ENCODE measurements around the gene PITPNB. TPM values are rescaled to one million over a fixed set of nuclear protein-coding genes. Genes with fewer than 3 reads are reported as not detected.

The PITPNB gene
- total RNA-seq, 4 donors from 2014 or later, result 12.1 to 18.7 (median 16.1) TPM

DNA sequence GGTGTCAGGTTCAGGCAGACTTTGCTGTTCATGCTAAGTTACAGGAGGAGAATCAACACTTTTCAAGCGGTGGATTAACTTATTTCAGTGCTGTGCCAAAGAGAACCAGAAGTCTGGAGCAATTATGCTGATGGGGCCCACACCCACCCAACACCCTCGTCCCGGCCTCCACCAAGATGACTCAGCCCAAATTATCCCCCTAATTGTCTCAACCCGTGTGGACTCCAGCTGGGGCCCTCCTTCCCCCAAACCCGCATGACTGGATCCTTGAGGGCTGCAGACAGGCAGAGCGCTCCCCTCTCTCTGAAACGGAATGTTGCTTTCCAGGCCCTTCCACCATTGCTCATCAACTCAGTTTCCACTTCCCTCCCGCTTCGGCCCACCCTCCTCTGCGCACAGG, 82.9 kb downstream of the PITPNB start:
- no peaks in the 10 kb centered on the region for H3K9me3 ChIP-seq
- intact Hi-C loops (cut with DNase I; ENCODE audit: low total_unique reads), result no loop called here
- H3K4me1 ChIP-seq, result no peaks in the 10 kb centered on the region
- H3K27me3 ChIP-seq, result no peaks in the 10 kb centered on the region
- ATAC-seq (no peak), DNase-seq (no peak)
- H3K27ac ChIP-seq, result no peak overlapping the region
- no peak overlapping the region for H3K4me3 ChIP-seq
- no peaks in the 10 kb centered on the region for H3K36me3 ChIP-seq
- in situ Hi-C loops (cut with MboI; ENCODE audit: low sequenced_read_pairs in 4 of 4), result no loop called here
- TF ChIP-seq, protein P1, sequence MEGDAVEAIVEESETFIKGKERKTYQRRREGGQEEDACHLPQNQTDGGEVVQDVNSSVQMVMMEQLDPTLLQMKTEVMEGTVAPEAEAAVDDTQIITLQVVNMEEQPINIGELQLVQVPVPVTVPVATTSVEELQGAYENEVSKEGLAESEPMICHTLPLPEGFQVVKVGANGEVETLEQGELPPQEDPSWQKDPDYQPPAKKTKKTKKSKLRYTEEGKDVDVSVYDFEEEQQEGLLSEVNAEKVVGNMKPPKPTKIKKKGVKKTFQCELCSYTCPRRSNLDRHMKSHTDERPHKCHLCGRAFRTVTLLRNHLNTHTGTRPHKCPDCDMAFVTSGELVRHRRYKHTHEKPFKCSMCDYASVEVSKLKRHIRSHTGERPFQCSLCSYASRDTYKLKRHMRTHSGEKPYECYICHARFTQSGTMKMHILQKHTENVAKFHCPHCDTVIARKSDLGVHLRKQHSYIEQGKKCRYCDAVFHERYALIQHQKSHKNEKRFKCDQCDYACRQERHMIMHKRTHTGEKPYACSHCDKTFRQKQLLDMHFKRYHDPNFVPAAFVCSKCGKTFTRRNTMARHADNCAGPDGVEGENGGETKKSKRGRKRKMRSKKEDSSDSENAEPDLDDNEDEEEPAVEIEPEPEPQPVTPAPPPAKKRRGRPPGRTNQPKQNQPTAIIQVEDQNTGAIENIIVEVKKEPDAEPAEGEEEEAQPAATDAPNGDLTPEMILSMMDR (IDR thresholded peaks at IDR 0.05 in 4 of 5, conservative IDR thresholded peaks at IDR 0.05 in 1 of 5), result no peak
- no peak for TF ChIP-seq POLR2A (IDR thresholded peaks at IDR 0.05)

DNA sequence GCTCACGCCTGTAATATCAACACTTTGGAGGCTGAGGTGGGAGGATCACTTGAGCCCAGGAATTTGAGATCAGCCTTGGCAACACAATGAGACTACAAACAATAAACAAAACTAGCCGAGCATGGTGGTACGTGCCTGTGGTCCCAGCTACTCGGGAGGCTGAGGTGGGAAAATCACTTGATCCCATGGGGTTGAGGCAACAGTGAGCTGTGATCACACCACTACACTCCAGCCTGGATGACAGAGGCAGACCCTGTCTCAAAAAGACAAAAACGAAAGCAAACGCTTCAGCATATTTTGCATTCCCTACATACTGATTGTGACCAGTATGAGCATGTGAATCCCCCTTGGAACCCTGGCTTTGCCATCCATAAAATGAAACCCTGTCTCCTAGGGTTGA, 83.6 kb downstream of the PITPNB start:
- TF ChIP-seq POLR2A (IDR thresholded peaks at IDR 0.05), result no peak
- TF ChIP-seq, protein P1 (IDR thresholded peaks at IDR 0.05 in 4 of 5, conservative IDR thresholded peaks at IDR 0.05 in 1 of 5), result no peak
- no peak overlapping the region for H3K27ac ChIP-seq
- H3K27me3 ChIP-seq, result no peaks in the 10 kb centered on the region
- no peak overlapping the region for H3K4me3 ChIP-seq
- in situ Hi-C loops (cut with MboI; ENCODE audit: low sequenced_read_pairs in 4 of 4) (no loop called here), intact Hi-C loops (cut with DNase I; ENCODE audit: low total_unique reads) (no loop called here)
- DNase-seq (no peak), ATAC-seq (no peak)
- no peaks in the 10 kb centered on the region for H3K36me3 ChIP-seq
- no peaks in the 10 kb centered on the region for H3K9me3 ChIP-seq
- no peaks in the 10 kb centered on the region for H3K4me1 ChIP-seq

DNA sequence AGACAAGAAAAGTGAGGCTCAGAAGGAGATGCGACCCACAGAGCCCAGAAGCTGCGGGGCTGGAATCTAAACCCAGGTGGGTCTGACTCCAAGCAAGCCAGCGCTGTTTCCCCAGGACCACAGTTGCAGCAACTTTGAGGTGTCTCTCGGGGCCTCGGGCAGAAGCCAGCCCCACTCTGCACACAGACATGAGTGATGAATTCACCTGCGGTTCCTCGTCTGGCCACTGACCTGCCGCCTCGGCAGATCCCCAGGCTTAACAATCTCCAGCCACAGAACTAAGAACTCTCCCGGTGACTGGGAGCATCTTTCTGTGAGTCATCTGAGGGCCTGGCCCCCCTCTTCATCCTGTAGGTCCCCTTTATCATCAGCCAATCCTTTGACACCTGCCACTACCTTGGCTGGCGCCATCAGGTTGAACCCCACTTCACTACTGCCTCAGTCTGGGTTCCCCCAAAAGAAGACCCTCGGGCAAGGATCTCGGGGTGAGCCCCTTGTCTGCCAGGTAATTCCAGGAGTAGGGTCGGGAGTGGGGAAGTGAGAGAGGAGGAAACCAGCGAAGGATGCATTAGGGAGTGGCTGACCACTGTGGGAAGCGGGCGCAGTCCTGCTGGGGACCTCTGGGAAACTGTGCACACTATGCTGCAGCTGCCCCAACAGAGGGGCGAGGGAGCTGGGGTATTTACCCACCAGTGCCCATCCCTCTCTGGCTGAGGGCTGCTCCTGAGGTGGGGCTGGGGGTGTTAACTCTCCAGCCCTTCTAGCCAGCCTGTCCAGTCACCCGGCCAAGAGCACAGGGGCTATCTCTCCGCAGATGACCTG, 84.5 kb downstream of the PITPNB start:
- Histone ChIP-seq H3K36me3 (no peaks in the 10 kb centered on the region), H3K27ac (no peak overlapping the region), H3K9me3 (no peaks in the 10 kb centered on the region), H3K4me1 (no peaks in the 10 kb centered on the region), H3K4me3 (no peak overlapping the region), H3K27me3 (no peaks in the 10 kb centered on the region)
- intact Hi-C loops (cut with DNase I; ENCODE audit: low total_unique reads) (no loop called here), in situ Hi-C loops (cut with MboI; ENCODE audit: low sequenced_read_pairs in 4 of 4) (no loop called here)
- ATAC-seq (no peak), DNase-seq (no peak)
- TF ChIP-seq, protein P1 (IDR thresholded peaks at IDR 0.05 in 4 of 5, conservative IDR thresholded peaks at IDR 0.05 in 1 of 5), result no peak
- TF ChIP-seq POLR2A (IDR thresholded peaks at IDR 0.05), result no peak

DNA sequence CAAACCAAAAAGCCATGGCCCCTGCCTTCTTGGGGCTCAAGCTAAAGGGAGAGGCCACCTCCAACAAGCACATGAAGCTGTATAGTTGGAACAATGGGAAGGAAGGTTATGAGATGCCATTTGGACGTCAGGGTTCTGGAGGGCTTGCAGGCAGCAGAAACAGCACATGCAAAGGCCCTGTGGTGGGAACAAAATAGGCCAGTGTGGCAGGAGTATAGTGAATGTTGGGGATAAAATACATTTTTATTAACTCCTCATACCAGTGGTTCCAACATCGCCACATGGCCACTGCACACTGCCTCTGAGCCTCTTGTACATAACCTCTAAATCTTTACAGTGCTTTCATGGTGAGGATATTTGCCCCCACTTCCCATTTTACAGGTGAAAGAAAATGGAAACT, 85.3 kb downstream of the PITPNB start:
- H3K27ac ChIP-seq, result no peak overlapping the region
- intact Hi-C loops (cut with DNase I; ENCODE audit: low total_unique reads), result no loop called here
- ATAC-seq (no peak), DNase-seq (no peak)
- no peaks in the 10 kb centered on the region for H3K9me3 ChIP-seq
- no peaks in the 10 kb centered on the region for H3K36me3 ChIP-seq
- no peaks in the 10 kb centered on the region for H3K27me3 ChIP-seq
- in situ Hi-C loops (cut with MboI; ENCODE audit: low sequenced_read_pairs in 4 of 4), result no loop called here
- TF ChIP-seq POLR2A (IDR thresholded peaks at IDR 0.05), result no peak
- TF ChIP-seq, protein P1 (IDR thresholded peaks at IDR 0.05 in 4 of 5, conservative IDR thresholded peaks at IDR 0.05 in 1 of 5), result no peak
- no peaks in the 10 kb centered on the region for H3K4me1 ChIP-seq
- H3K4me3 ChIP-seq, result no peak overlapping the region

Data from gastrocnemius medialis (tissue), 4 donors.